SK-N-SH treated with all-trans-retinoic acid at 6 μM for 48 hours (cell line): ENCODE measurements around the gene SPEM2.
A peak's percentile ranks its signal among the peaks of the same experiment; 100 is the strongest.

Experiments
- ATAC-seq: fragments of 200-7000 bp; cut with Tn5 transposase; 3 replicates; pipeline ENCODE4 v1.9.1; 2020; ENCODE audit warnings: mild to moderate bottlenecking, moderate library complexity
- ARNTL ChIP-seq: fragments of 450-650 bp; formaldehyde crosslinking; IDR thresholded peaks from 2 replicates; pipeline ENCODE4 v1.5.0; 2020; ENCODE audit warnings: low read depth, mild to moderate bottlenecking, moderate library complexity, borderline replicate concordance
- BACH2 ChIP-seq: fragments of 250-450 bp; sonication (Bioruptor Pico); IDR thresholded peaks from 2 replicates; pipeline ENCODE4 v1.9.0; 2021; ENCODE audit warnings: mild to moderate bottlenecking, borderline replicate concordance
- CREB5 ChIP-seq: fragments of 250-450 bp; sonication (Bioruptor Pico); IDR thresholded peaks from 2 replicates; pipeline ENCODE4 v1.5.1; 2020; ENCODE audit warnings: low read depth, mild to moderate bottlenecking, moderate library complexity
- CSDC2 ChIP-seq: fragments of 250-450 bp; sonication (Bioruptor Pico); IDR thresholded peaks from 2 replicates; pipeline ENCODE4 v1.5.0; 2020; ENCODE audit warnings: mild to moderate bottlenecking, moderate library complexity
- CSRNP3 ChIP-seq: fragments of 250-450 bp; sonication (Bioruptor Pico); IDR thresholded peaks from 2 replicates; pipeline ENCODE4 v1.5.1; 2021; ENCODE audit warnings: mild to moderate bottlenecking, moderate library complexity
- GLIS3 ChIP-seq: fragments of 250-450 bp; sonication (Bioruptor Pico); IDR thresholded peaks from 2 replicates; pipeline ENCODE4 v1.5.0; 2020; ENCODE audit warnings: mild to moderate bottlenecking, moderate library complexity
- ISL1 ChIP-seq: fragments of 250-450 bp; sonication (Bioruptor Pico); IDR thresholded peaks from 2 replicates; pipeline ENCODE4 v2.1.2; 2022; ENCODE audit warnings: mild to moderate bottlenecking, moderate library complexity
- OSR1 ChIP-seq: fragments of 250-450 bp; sonication (Bioruptor Pico); IDR thresholded peaks from 2 replicates; pipeline ENCODE4 v1.8.0; 2022; ENCODE audit warnings: moderate library complexity, mild to moderate bottlenecking, inconsistent platforms
- POU6F1 ChIP-seq: fragments of 250-450 bp; sonication (Bioruptor Pico); IDR thresholded peaks from 2 replicates; pipeline ENCODE4 v1.8.0; 2021; ENCODE audit warnings: low read depth, mild to moderate bottlenecking, moderate library complexity, borderline replicate concordance
- RARB ChIP-seq: fragments of 250-450 bp; sonication (Bioruptor Pico); IDR thresholded peaks from 2 replicates; pipeline ENCODE4 v1.8.0; 2021; ENCODE audit warnings: mild to moderate bottlenecking, moderate library complexity
- SNAI2 ChIP-seq: fragments of 250-450 bp; sonication (Bioruptor Pico); IDR thresholded peaks from 2 replicates; pipeline ENCODE4 v1.5.0; 2020; ENCODE audit warnings: mild to moderate bottlenecking, moderate library complexity
- TOX ChIP-seq: fragments of 250-450 bp; sonication (Bioruptor Pico); IDR thresholded peaks from 2 replicates; pipeline ENCODE4 v1.8.0; 2021; ENCODE audit warnings: mild to moderate bottlenecking, moderate library complexity, borderline replicate concordance
- TSHZ2 ChIP-seq: fragments of 250-450 bp; sonication (Bioruptor Pico); IDR thresholded peaks from 2 replicates; pipeline ENCODE4 v1.5.0; 2020; ENCODE audit warnings: mild to moderate bottlenecking, moderate library complexity
- ZC3H10 ChIP-seq: fragments of 250-450 bp; sonication (Bioruptor Pico); IDR thresholded peaks from 2 replicates; pipeline ENCODE4 v1.5.1; 2021; ENCODE audit warnings: mild to moderate bottlenecking, moderate library complexity
- ZFP30 ChIP-seq: fragments of 450-650 bp; formaldehyde crosslinking; IDR thresholded peaks from 2 replicates; pipeline ENCODE4 v1.5.0; 2022; ENCODE audit warnings: mild to moderate bottlenecking, moderate library complexity
- ZNF565 ChIP-seq: fragments of 450-650 bp; formaldehyde crosslinking; conservative IDR thresholded peaks from 2 replicates; pipeline ENCODE4 v1.5.0; 2020; ENCODE audit warnings: low read depth, mild to moderate bottlenecking, moderate library complexity
- ZNF70 ChIP-seq: fragments of 450-650 bp; formaldehyde crosslinking; IDR thresholded peaks from 2 replicates; pipeline ENCODE4 v1.5.0; 2020; ENCODE audit warnings: mild to moderate bottlenecking, moderate library complexity
- ZNF8 ChIP-seq: fragments of 450-650 bp; formaldehyde crosslinking; IDR thresholded peaks from 2 replicates; pipeline ENCODE4 v1.5.0; 2020; ENCODE audit warnings: mild to moderate bottlenecking, moderate library complexity

SPEM2 gene

GRCh38 chr17:7382901-7383300 is 42.5 kb upstream of the SPEM2 start:
- TF ChIP-seq CSRNP3 (CRISPR knock-in tag), result no peak
- no peak for TF ChIP-seq TOX (CRISPR knock-in tag)
- no peak for TF ChIP-seq RARB (CRISPR knock-in tag)
- TF ChIP-seq ISL1 (CRISPR knock-in tag), result no peak
- no peak for TF ChIP-seq ZNF70 (CRISPR knock-in tag)
- no peak for TF ChIP-seq TSHZ2
- TF ChIP-seq CREB5 (CRISPR knock-in tag), result no peak
- no peak for TF ChIP-seq ZC3H10 (CRISPR knock-in tag)
- TF ChIP-seq SNAI2 (CRISPR knock-in tag), result no peak
- TF ChIP-seq GLIS3 (CRISPR knock-in tag), result no peak
- peak; percentile 2; the same call in 1 of the 3 replicates for ATAC-seq

GRCh38 chr17:7383371-7383741 is 42.1 kb upstream of the SPEM2 start:
- peak; percentile 4 for ATAC-seq

GRCh38 chr17:7383742-7384488 is 41.5 kb upstream of the SPEM2 start:
- ATAC-seq, result peak; percentile 79
- no peak for TF ChIP-seq ISL1 (CRISPR knock-in tag)
- no peak for TF ChIP-seq CSDC2
- no peak for TF ChIP-seq ZC3H10 (CRISPR knock-in tag)
- no peak for TF ChIP-seq TSHZ2
- TF ChIP-seq RARB (CRISPR knock-in tag), result no peak
- TF ChIP-seq ARNTL (CRISPR knock-in tag), result no peak
- TF ChIP-seq CSRNP3 (CRISPR knock-in tag), result no peak

More at GRCh38 chr17:7383371-7383741, 42.1 kb upstream of the SPEM2 start:
- TF ChIP-seq ISL1 (CRISPR knock-in tag) (no peak), BACH2 (CRISPR knock-in tag) (no peak), ZC3H10 (CRISPR knock-in tag) (no peak), ZFP30 (CRISPR knock-in tag) (no peak)

- TF ChIP-seq ARNTL (CRISPR knock-in tag) (no peak), RARB (CRISPR knock-in tag) (no peak), POU6F1 (CRISPR knock-in tag) (no peak), ZNF70 (CRISPR knock-in tag) (no peak), TOX (CRISPR knock-in tag) (no peak), ZNF8 (CRISPR knock-in tag) (no peak), TSHZ2 (no peak), OSR1 (CRISPR knock-in tag) (no peak), ZFP30 (CRISPR knock-in tag) (no peak), ZNF565 (no peak), ISL1 (CRISPR knock-in tag) (no peak)
- no peak; the same call in 2 of the 3 replicates for ATAC-seq
Observed at GRCh38 chr17:7384489-7385081, 40.8 kb upstream of the SPEM2 start.
